HG03175 (cell line): ENCODE data around the gene KDM4D.
"Not testable (repeated sequence)": the region's sequence is repeated elsewhere in the genome, so short reads cannot be mapped to it uniquely, and the experiment has no call there.

Source experiments
- ATAC-seq: cut with Tn5 transposase; IDR thresholded peaks from one replicate; pipeline ENCODE4 v1.9.1; 2021; ENCODE audit warnings: mild to moderate bottlenecking, moderate library complexity; ENCODE audit not compliant: unreplicated experiment

Gene KDM4D

DNA sequence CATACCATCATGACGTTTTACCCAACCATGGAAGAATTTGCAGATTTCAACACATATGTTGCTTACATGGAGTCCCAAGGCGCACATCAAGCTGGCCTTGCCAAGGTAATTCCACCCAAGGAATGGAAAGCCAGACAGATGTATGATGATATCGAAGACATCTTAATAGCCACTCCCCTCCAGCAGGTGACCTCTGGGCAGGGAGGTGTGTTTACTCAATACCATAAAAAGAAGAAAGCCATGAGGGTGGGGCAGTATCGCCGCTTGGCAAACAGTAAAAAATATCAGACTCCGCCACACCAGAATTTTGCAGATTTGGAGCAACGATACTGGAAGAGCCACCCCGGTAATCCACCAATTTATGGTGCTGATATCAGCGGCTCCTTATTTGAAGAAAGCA lies 52.1 kb downstream of the KDM4D start:
- ATAC-seq: not testable (repeated sequence)

DNA sequence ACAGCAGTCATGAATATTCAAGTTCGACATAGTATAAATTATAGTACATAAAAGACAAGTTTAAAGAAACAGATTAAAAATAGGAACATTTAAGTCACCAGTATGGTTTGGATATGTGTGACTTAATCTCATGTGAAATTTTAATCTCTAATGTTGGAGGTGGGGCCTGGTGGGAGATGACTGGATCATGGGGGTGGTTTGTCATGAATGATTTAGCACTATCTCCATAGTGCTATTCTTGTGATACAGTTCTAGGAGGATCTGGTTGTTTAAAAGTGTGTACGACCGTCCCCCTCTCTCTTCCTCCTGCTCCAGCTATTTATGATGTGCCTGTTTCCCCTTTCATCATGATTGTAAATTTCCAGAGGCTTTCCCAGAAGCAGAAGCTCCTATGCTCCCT lies 54.8 kb downstream of the KDM4D start:
- no peak for ATAC-seq

DNA sequence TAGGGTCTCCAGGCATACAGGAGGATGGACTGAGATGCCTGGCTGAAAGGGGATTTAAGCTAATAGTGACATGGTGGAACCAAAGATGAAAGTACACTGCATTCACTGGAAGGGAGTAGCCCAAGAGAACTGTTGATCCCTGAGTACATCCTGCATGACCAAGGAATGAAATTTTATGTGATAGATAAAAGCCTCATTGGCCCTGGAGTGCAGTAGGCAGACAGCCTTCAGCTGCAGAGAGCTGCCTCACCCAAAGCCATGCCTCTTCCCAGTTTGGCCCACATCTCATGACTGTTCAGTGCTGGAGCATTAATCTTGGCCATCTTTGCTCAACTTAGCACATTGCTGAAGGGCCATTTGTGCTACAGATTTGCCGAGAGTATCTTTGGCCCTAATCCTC lies 59.5 kb downstream of the KDM4D start:
- ATAC-seq: no peak

DNA sequence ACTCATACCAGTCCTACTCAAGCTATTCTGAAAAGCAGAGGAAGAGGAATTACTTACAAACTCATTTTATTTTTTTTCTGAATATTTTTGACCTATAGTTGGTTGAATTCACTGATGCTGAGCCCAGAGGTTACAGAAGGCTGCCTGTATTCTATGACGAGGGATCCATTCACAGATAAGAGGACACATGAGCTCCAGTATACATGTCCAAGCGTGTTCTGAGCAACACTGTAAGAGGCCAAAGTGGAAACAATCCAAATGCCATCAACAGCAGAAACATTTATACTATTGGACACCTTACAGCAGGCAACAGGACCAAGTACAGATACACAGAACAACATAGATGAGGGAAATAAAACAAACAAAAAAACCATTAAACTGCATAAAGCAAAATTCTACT lies 61.8 kb downstream of the KDM4D start:
- ATAC-seq: no peak

DNA sequence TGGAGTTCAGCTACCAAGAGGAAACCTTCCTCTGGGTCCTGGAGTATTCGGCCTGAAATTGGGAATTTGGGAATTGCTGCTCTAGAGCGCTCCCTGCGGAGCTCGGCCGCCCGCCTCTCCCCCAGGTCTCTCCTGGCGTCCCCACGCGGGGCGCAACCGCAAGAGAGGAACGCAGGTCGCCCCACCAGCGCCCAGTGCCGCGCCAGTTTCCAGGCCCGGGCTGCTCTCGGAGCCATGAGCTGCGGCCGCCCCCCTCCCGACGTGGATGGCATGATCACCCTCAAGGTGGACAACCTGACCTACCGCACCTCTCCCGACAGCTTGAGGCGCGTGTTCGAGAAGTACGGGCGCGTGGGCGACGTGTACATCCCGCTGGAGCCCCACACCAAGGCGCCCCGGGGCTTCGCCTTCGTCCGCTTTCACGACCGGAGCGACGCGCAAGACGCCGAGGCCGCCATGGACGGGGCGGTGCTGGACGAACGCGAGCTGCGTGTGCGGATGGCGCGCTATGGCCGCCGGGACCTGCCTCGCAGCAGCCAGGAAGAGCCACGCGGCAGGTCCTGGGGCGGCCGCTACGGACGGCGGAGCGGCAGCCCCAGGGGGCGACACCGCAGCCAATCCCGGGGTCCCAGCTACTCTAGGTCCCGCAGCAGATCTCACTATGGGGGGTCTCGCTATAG lies 64.0 kb downstream of the KDM4D start:
- ATAC-seq: not testable (repeated sequence)

DNA sequence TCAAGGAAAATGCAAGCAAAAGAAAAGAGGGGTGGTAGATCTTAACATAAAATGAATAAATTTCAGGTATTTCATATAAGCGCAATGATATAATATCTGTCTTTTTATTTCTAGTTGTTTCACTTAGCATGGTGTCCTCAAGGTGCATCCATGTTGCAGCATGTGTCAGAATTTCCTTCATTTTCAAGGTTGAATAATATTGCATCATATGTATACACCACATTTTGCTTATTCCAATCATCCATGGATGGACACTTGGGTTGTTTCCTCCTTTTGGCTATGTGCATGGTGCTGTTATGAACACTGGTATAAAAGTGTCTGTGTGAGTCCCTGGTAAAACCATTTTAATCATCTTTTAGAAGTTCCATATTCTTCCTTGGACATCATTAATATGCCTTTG lies 68.7 kb downstream of the KDM4D start:
- ATAC-seq: no peak

DNA sequence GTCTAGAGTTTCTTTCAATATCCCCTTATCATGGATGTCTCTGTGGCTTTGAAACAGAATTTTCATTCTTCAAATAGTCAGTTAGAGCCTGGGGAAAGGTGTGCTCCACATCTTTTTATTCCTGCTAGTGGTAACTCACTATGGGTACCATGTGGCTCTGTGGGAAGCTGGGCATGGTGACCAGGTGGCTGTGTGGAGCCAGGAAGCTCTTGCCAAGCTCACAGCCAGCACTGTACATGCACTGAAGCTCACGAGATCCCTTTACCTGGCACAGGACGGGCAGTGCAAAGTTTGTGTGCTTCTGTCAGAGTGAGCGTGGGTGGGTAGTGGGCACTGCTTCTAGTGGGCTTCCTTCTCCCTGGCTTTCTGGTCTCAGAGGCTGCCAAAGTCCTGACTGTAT lies 69.4 kb downstream of the KDM4D start:
- ATAC-seq: no peak

DNA sequence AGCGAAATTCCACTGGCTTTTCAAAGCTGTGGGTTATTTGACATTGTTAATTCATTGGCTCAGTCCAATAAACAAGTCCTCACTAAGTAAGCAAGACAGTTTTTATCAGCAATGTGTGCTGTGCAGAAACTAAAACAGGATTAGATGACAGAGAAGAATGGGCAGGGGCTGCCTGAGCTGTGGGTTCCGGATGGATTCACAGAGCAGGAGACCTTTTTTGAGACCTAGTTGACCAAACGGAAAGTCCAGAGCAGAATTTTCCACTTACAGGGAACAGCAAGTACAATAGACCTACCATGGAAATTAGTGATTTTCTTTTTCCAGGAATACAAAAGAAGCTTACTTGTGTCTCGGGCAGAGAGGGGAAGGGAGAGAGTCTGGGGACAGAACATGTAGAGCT lies 70.5 kb downstream of the KDM4D start:
- no peak for ATAC-seq

DNA sequence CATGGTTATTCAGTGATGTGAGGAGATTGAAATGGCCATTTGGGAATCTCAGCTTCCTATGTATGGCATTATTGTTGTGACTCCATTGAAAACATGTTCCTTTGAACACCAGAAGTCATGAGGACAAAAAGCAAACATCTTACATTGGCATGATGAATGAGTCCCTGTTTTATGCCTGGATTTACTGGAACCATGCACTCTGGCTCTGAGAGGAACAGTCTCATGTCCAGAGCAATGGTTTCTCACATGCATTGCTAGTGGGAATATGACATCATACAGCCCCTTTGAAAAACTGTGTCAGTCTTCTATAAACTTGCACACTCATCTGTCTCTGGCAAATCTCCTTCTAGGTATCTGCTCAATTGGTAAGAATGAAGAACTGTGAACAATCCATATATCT lies 72.3 kb downstream of the KDM4D start:
- ATAC-seq: no peak
